ENCODE data around the gene UBE2L6.

Gene UBE2L6

GRCh38 chr11:57549983-57550382, 17.5 kb downstream of the UBE2L6 start:
- Histone ChIP-seq H3K27ac (ENCODE audit: low read length, poor library complexity, severe bottlenecking) (no peak overlapping the region), H3K27me3 (ENCODE audit: control insufficient read depth in 1 of 2, insufficient read depth in 1 of 2, low read length in 2 of 2) (no peaks in the 10 kb centered on the region), H2BK5ac (ENCODE audit: low read depth, low read length, poor library complexity, severe bottlenecking) (no peak overlapping the region), H3K4ac (ENCODE audit: low read depth in 1 of 2, low read length in 2 of 2) (no peak overlapping the region), H3K9ac (ENCODE audit: low read length) (no peak overlapping the region), H3K4me3 (ENCODE audit: insufficient read depth in 1 of 2, low read depth in 1 of 2, low read length in 2 of 2) (no peak overlapping the region), H2BK120ac (ENCODE audit: low read depth, low read length) (no peak overlapping the region), H2AK5ac (ENCODE audit: low read length, severe bottlenecking) (no peak overlapping the region), H3K14ac (ENCODE audit: low read length in 2 of 2) (no peak overlapping the region), H3K4me1 (ENCODE audit: control insufficient read depth, insufficient read depth, low read depth, low read length) (peaks cover 2% of the 10 kb centered on the region), H3K36me3 (ENCODE audit: control insufficient read depth in 1 of 2, insufficient read depth in 2 of 2, low read depth in 1 of 2, low read length in 2 of 2) (peaks cover 44 to 79% of the 10 kb centered on the region in 2 experiments), H3K4me2 (ENCODE audit: low read length, poor library complexity, severe bottlenecking) (no peak overlapping the region), H2BK15ac (ENCODE audit: low read depth, poor library complexity, severe bottlenecking) (no peak overlapping the region), H3K18ac (ENCODE audit: low read depth in 1 of 2, low read length in 2 of 2) (no peak overlapping the region), H2AFZ (ENCODE audit: low read depth, low read length) (no peak overlapping the region), H4K91ac (ENCODE audit: low read length) (no peak overlapping the region), H4K8ac (ENCODE audit: low read length) (no peak overlapping the region), H3K79me1 (replicated peaks; ENCODE audit: low read length, poor library complexity, severe bottlenecking) (no peaks in the 10 kb centered on the region), H2BK12ac (ENCODE audit: low read length in 2 of 2) (no peak overlapping the region), H3K23ac (ENCODE audit: low read length in 2 of 2) (no peak overlapping the region), H3K9me3 (ENCODE audit: control insufficient read depth, low read length) (no peaks in the 10 kb centered on the region)
- no peak for DNase-seq
- WGBS = 95% methylated on average over 8 of the region's 8 CpGs

GRCh38 chr11:57547854-57548377, 19.6 kb downstream of the UBE2L6 start:
- no peak overlapping the region for H2BK15ac ChIP-seq (ENCODE audit: low read depth, poor library complexity, severe bottlenecking)
- peaks cover 2 to 9% of the 10 kb centered on the region in 2 experiments for H3K27me3 ChIP-seq (ENCODE audit: control insufficient read depth in 1 of 2, insufficient read depth in 1 of 2, low read length in 2 of 2)
- 88% methylated on average over 6 of the region's 6 CpGs for WGBS
- H3K23ac ChIP-seq (ENCODE audit: low read length in 2 of 2) = no peak overlapping the region
- no peak overlapping the region for H2BK120ac ChIP-seq (ENCODE audit: low read depth, low read length)
- H3K27ac ChIP-seq (ENCODE audit: low read length, poor library complexity, severe bottlenecking) = no peak overlapping the region
- no peak overlapping the region for H2AK5ac ChIP-seq (ENCODE audit: low read length, severe bottlenecking)
- peaks cover 2% of the 10 kb centered on the region for H3K4me1 ChIP-seq (ENCODE audit: control insufficient read depth, insufficient read depth, low read depth, low read length)
- no peak overlapping the region for H3K14ac ChIP-seq (ENCODE audit: low read length in 2 of 2)
- no peaks in the 10 kb centered on the region for H3K9me3 ChIP-seq (ENCODE audit: control insufficient read depth, low read length)
- H4K91ac ChIP-seq (ENCODE audit: low read length) = no peak overlapping the region
- no peak overlapping the region for H2AFZ ChIP-seq (ENCODE audit: low read depth, low read length)
- H3K4me2 ChIP-seq (ENCODE audit: low read length, poor library complexity, severe bottlenecking) = no peak overlapping the region
- H3K36me3 ChIP-seq (ENCODE audit: control insufficient read depth in 1 of 2, insufficient read depth in 2 of 2, low read depth in 1 of 2, low read length in 2 of 2) = peaks cover 27 to 58% of the 10 kb centered on the region in 2 experiments
- no peaks in the 10 kb centered on the region for H3K79me1 ChIP-seq (replicated peaks; ENCODE audit: low read length, poor library complexity, severe bottlenecking)
- H2BK12ac ChIP-seq (ENCODE audit: low read length in 2 of 2) = no peak overlapping the region
- H3K18ac ChIP-seq (ENCODE audit: low read depth in 1 of 2, low read length in 2 of 2) = no peak overlapping the region
- H2BK5ac ChIP-seq (ENCODE audit: low read depth, low read length, poor library complexity, severe bottlenecking) = no peak overlapping the region
- no peak overlapping the region for H4K8ac ChIP-seq (ENCODE audit: low read length)
- no peak overlapping the region for H3K4me3 ChIP-seq (ENCODE audit: insufficient read depth in 1 of 2, low read depth in 1 of 2, low read length in 2 of 2)
- no peak for DNase-seq
- no peak overlapping the region for H3K4ac ChIP-seq (ENCODE audit: low read depth in 1 of 2, low read length in 2 of 2)
- H3K9ac ChIP-seq (ENCODE audit: low read length) = peak overlapping the region; percentile 43

GRCh38 chr11:57546869-57547475, 20.5 kb downstream of the UBE2L6 start:
- 45% methylated on average over 4 of the region's 5 CpGs for WGBS
- Histone ChIP-seq H3K4me1 (ENCODE audit: control insufficient read depth, insufficient read depth, low read depth, low read length) (peaks cover 2% of the 10 kb centered on the region), H2AK5ac (ENCODE audit: low read length, severe bottlenecking) (no peak overlapping the region), H2AFZ (ENCODE audit: low read depth, low read length) (no peak overlapping the region), H2BK15ac (ENCODE audit: low read depth, poor library complexity, severe bottlenecking) (no peak overlapping the region), H2BK12ac (ENCODE audit: low read length in 2 of 2) (no peak overlapping the region), H3K4ac (ENCODE audit: low read depth in 1 of 2, low read length in 2 of 2) (no peak overlapping the region), H4K91ac (ENCODE audit: low read length) (no peak overlapping the region), H3K36me3 (ENCODE audit: control insufficient read depth in 1 of 2, insufficient read depth in 2 of 2, low read depth in 1 of 2, low read length in 2 of 2) (peaks cover 20 to 49% of the 10 kb centered on the region in 2 experiments), H3K27me3 (ENCODE audit: control insufficient read depth in 1 of 2, insufficient read depth in 1 of 2, low read length in 2 of 2) (peaks cover 5 to 18% of the 10 kb centered on the region in 2 experiments), H3K14ac (ENCODE audit: low read length in 2 of 2) (no peak overlapping the region), H2BK120ac (ENCODE audit: low read depth, low read length) (no peak overlapping the region), H3K27ac (ENCODE audit: low read length, poor library complexity, severe bottlenecking) (no peak overlapping the region), H2BK5ac (ENCODE audit: low read depth, low read length, poor library complexity, severe bottlenecking) (no peak overlapping the region), H3K23ac (ENCODE audit: low read length in 2 of 2) (no peak overlapping the region), H3K4me3 (ENCODE audit: insufficient read depth in 1 of 2, low read depth in 1 of 2, low read length in 2 of 2) (no peak overlapping the region), H3K79me1 (replicated peaks; ENCODE audit: low read length, poor library complexity, severe bottlenecking) (no peaks in the 10 kb centered on the region), H3K18ac (ENCODE audit: low read depth in 1 of 2, low read length in 2 of 2) (no peak overlapping the region), H3K9me3 (ENCODE audit: control insufficient read depth, low read length) (no peaks in the 10 kb centered on the region), H4K8ac (ENCODE audit: low read length) (no peak overlapping the region), H3K4me2 (ENCODE audit: low read length, poor library complexity, severe bottlenecking) (no peak overlapping the region), H3K9ac (ENCODE audit: low read length) (peak overlapping the region; percentile 43)
- DNase-seq = peak; percentile 60

GRCh38 chr11:57546451-57546850, 21.0 kb downstream of the UBE2L6 start:
- Histone ChIP-seq H4K91ac (ENCODE audit: low read length) (no peak overlapping the region), H3K4me3 (ENCODE audit: insufficient read depth in 1 of 2, low read depth in 1 of 2, low read length in 2 of 2) (no peak overlapping the region), H3K4me2 (ENCODE audit: low read length, poor library complexity, severe bottlenecking) (no peak overlapping the region), H2BK5ac (ENCODE audit: low read depth, low read length, poor library complexity, severe bottlenecking) (no peak overlapping the region), H3K27ac (ENCODE audit: low read length, poor library complexity, severe bottlenecking) (no peak overlapping the region), H3K18ac (ENCODE audit: low read depth in 1 of 2, low read length in 2 of 2) (no peak overlapping the region), H2BK120ac (ENCODE audit: low read depth, low read length) (no peak overlapping the region), H3K14ac (ENCODE audit: low read length in 2 of 2) (no peak overlapping the region), H4K8ac (ENCODE audit: low read length) (no peak overlapping the region), H2BK15ac (ENCODE audit: low read depth, poor library complexity, severe bottlenecking) (no peak overlapping the region), H3K4me1 (ENCODE audit: control insufficient read depth, insufficient read depth, low read depth, low read length) (peaks cover 2% of the 10 kb centered on the region), H2AK5ac (ENCODE audit: low read length, severe bottlenecking) (no peak overlapping the region), H2AFZ (ENCODE audit: low read depth, low read length) (no peak overlapping the region), H3K79me1 (replicated peaks; ENCODE audit: low read length, poor library complexity, severe bottlenecking) (no peaks in the 10 kb centered on the region), H3K9ac (ENCODE audit: low read length) (no peak overlapping the region), H3K9me3 (ENCODE audit: control insufficient read depth, low read length) (no peaks in the 10 kb centered on the region), H2BK12ac (ENCODE audit: low read length in 2 of 2) (no peak overlapping the region), H3K36me3 (ENCODE audit: control insufficient read depth in 1 of 2, insufficient read depth in 2 of 2, low read depth in 1 of 2, low read length in 2 of 2) (peaks cover 16 to 44% of the 10 kb centered on the region in 2 experiments), H3K4ac (ENCODE audit: low read depth in 1 of 2, low read length in 2 of 2) (no peak overlapping the region), H3K23ac (ENCODE audit: low read length in 2 of 2) (no peak overlapping the region), H3K27me3 (ENCODE audit: control insufficient read depth in 1 of 2, insufficient read depth in 1 of 2, low read length in 2 of 2) (peaks cover 5 to 18% of the 10 kb centered on the region in 2 experiments)
- no peak for DNase-seq
- 94% methylated on average over 7 of the region's 7 CpGs for WGBS

Measured in mesenchymal stem cell (in vitro differentiated cells and primary cell).